Suprapubic skin (tissue), 2 donors: ENCODE measurements around the gene COL7A1.

Experiments used
- EP300 ChIP-seq: sonication (generic); formaldehyde crosslinking; IDR thresholded peaks from one replicate; pipeline ENCODE4 v1.6.1; 2017; ENCODE audit warnings: antibody characterized with exemption
- POLR2A ChIP-seq, 2 donors: fragments of 450-650 bp; IDR thresholded peaks; one replicate each; pipeline ENCODE4 v1.6.1; 2017; ENCODE audit warnings: antibody characterized with exemption in 2 of 2, mild to moderate bottlenecking in 2 of 2, moderate library complexity in 2 of 2

GRCh38 chr3:48521635-48522034, 73.5 kb downstream of the COL7A1 start:
- TF ChIP-seq EP300 (no peak), POLR2A (IDR thresholded peaks at IDR 0.05) (no peak)
